ENCODE measurements around the gene ANKRD40CL.

Gene ANKRD40CL

DNA sequence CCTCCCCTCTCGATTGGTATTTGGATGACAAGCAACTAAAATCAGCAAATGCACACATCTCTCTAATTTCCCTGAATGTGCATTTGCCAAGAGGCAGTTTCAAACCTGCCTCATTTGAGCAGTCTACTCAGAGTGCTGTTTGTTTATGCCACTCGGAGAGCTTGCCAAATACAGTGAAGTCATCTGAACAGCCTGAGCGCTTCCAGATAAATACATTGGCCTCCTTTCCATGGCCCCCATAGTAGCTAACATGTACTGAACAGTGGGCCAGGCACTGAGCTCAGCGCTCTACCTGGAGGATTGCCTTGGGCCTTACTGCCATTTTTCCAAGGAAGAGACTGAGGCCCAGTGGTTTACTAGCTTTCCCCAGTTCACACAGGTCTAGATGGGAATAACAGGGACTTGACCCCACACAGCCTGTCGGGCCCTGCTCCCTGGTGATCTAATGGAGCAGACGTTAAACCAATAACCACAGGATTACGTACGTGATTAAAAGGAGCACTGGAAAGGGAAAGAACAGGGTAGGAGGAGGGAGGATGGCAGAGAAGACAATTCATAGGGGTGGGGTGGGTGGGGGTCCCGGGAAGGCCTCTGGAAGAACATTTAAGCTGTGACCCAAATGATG is 18.7 kb upstream of the ANKRD40CL start:
- DNase-seq: peak; percentile 53

GRCh38 chr17:50785126-50785525 is 17.8 kb upstream of the ANKRD40CL start:
- DNase-seq: no peak

- DNase-seq: no peak
Observed at GRCh38 chr17:50783905-50784304, 16.6 kb upstream of the ANKRD40CL start.

DNA sequence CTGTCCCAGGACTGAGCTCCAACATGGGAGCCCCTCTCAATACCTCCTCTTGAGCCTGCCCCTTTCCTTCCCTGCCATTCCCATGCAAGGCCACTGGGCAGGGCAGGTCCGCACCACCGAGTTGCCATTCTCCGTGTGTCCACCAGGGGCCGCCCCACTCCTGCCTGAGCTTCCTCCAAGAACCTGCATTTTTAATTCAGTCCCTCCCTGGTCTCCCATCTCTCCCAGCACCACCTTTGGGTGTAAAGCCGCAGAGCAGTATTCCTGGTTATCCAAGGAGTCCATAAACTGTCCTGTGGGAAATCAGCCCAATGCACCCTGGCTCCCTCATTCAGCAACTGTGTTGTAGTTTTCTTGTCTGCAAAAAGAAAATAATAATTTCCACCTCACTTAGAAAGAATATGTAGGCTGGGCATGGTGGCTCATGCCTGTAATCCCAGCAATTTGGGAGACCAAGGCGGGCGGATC is 15.9 kb upstream of the ANKRD40CL start:
- DNase-seq: peak; percentile 92

DNA sequence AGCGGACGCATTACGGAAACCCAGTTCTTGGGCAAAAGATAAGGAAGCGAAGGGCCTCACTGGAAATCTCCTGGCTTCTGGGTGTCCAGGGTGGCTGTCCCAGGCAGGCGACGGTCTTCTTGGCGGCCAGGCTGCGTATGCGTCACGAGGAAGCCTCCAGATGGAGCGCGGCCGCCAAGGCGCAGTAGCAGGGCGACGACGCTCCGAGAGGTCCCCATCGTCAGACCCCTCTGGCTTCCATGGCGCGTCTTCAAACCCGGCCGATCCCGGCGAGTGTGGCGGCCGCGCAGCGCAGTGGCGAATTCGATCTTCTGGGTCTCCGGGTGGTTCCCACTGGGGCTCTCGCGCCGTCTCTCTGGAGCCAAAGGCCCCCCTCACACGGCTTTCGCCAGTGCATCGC is 13.8 kb upstream of the ANKRD40CL start:
- no peak for DNase-seq

DNA sequence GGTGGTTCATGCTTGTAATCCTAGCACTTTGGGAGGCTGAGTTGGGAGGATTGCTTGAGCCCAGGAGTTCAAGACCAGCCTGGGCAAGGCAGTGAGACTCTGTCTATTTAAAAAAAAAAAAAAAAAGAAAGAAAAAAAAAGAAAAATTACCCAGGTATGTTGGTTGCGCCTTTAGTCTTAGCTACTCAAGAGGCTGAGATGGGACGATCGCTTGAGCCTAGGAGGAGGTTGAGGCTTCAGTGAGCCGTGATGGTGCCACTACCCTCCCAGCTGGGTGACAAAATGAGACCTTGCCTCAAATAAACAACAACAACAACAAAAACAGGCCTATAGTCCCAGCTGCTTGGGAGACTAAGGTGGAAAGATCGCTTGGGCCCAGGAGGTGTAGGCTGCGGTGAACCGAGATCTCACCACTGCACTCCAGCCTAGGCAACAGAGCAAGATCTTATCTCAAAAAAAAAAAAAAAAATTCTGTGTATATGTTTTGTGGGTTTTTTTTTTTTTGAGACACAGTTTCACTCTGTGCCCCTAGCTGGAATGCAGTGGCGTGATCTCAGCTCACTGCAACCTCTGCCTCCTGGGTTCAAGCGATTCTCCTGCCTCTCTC is 12.5 kb upstream of the ANKRD40CL start:
- DNase-seq: no peak

GRCh38 chr17:50778988-50779387 is 11.7 kb upstream of the ANKRD40CL start:
- no peak for DNase-seq

GRCh38 chr17:50778471-50778870 is 11.2 kb upstream of the ANKRD40CL start:
- DNase-seq: no peak

DNA sequence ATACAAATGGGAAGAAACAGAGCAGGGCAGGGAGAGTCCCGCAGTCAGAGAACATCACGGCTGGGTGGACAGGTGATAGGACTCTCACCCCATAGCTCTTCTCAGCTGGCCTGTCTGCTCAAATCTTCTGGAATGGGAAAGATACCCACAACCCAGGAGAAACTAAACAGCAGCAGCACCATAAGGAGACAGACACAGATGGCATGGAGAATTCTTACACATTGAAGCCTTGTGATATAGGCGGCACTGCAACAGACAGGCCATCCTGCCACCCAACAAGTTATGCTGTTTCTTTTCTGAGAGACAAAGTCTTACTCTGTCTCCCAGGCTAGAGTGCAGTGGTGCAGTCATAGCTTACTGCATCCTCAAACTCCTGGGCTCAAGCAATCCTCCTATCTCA is 8.6 kb upstream of the ANKRD40CL start:
- no peak for DNase-seq

- no peak for DNase-seq
Observed at GRCh38 chr17:50774225-50774803, 7.0 kb upstream of the ANKRD40CL start.

GRCh38 chr17:50771991-50772785 is 4.9 kb upstream of the ANKRD40CL start:
- DNase-seq: no peak

- no peak for DNase-seq
Observed at GRCh38 chr17:50770346-50770745, 3.0 kb upstream of the ANKRD40CL start.

DNA sequence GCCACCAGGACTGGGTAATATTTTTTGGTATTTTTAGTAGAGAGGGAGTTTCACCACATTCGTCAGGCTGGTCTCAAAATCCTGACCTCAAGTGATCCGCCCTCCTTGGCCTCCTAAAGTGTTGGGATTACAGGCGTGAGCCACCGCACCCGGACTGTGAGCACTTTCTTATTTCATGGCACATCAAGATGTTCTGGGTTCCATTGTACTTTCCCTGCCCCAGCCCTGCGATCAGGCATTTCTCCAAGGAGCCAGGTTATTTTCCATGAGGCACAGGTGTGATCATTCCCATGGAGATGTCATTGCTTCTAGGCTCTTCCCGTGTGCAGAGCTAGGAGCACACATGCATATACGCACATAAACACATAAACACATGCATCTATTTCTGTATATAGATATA is 2.6 kb upstream of the ANKRD40CL start:
- DNase-seq: no peak

GRCh38 chr17:50768346-50768761 is 1.0 kb upstream of the ANKRD40CL start:
- no peak for DNase-seq

DNA sequence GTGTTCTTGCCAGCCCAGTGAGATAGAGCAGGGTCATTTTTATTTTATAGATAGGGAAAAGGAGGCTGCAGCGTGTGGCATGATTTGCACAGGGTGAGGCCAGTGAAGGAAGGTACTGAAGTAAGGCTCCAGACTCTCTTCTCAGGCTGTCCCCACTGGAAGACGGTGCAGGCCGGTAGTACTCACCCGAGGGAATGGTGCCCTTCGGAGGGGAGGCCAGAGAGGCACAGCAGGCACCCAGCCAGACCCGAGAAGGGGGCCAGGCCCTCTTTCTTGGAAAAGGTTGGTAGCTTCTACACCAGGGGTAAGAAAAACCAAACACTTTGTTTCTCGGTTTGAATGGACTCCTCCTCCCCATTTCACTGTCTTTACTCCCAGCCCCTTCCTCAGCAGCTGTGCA is 288 bp downstream of the ANKRD40CL start:
- DNase-seq: no peak

GRCh38 chr17:50766222-50767023 is 895 bp downstream of the ANKRD40CL start:
- DNase-seq: no peak

GRCh38 chr17:50765454-50766221 is 1.7 kb downstream of the ANKRD40CL start:
- DNase-seq: peak; percentile 50

DNA sequence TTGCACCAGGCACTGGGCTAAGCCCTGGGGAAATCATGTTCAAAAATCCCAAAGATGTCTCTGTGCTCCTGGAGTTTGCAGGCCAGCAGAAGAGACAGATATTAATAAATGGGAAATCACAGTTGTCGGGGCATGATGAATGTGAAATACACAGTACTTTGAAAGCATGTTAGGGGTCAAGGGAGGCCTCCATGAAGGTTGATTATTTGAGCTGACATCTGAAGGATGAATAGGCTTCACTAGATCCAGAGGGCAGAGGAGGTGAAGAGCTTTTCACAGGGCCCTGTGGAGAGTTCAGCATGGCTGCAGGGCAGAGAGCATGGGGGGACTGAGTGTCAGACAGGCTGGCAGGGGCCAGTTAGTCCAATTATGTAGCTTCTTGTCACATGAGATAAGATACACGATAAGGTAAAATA is 2.6 kb downstream of the ANKRD40CL start:
- no peak for DNase-seq

GRCh38 chr17:50763716-50764475 is 3.4 kb downstream of the ANKRD40CL start:
- DNase-seq: no peak

DNA sequence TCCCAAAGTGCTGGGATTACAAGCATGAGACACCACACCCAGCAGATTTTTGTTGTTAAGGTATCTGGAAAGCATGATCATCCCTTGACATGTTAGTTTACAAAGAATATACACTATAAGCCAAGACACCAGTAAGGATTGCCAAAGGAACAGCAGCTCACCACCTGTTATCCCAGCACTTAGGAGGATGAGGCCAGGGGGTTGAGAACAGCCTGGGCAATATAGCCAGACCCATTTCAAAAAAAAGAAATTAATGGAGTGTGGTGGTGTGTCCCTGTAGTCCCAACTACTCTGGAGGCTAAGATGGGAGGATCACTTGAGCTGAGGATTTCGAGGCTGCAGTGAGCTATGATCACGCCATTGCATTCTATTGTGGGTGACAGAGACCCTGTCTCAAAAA is 5.1 kb downstream of the ANKRD40CL start:
- DNase-seq: no peak

- no peak for DNase-seq
Observed at GRCh38 chr17:50758989-50759544, 8.3 kb downstream of the ANKRD40CL start.

Measured in femur (tissue), 1 donor.